Parathyroid adenoma (tissue), 2 donors: ENCODE data around the gene RFESD.
"Not testable (repeated sequence)": the region's sequence is repeated elsewhere in the genome, so short reads cannot be mapped to it uniquely, and the experiment has no call there.

Experiments
- H2AFZ ChIP-seq: fragments of 300-600 bp; sonication (generic); one replicate; pipeline ENCODE4 v1.7.0; 2017; ENCODE audit warnings: antibody characterized with exemption, mild to moderate bottlenecking
- H3K27ac ChIP-seq: fragments of 300-600 bp; sonication (generic); one replicate; pipeline ENCODE4 v1.7.0; 2017
- H3K27me3 ChIP-seq: fragments of 300-600 bp; sonication (generic); one replicate; pipeline ENCODE4 v1.7.0; 2017; ENCODE audit warnings: low read length; ENCODE audit not compliant: control insufficient read depth, insufficient read depth
- H3K36me3 ChIP-seq: fragments of 300-600 bp; sonication (generic); one replicate; pipeline ENCODE4 v1.7.0; 2017; ENCODE audit warnings: low read length; ENCODE audit not compliant: control insufficient read depth, insufficient read depth
- H3K4me1 ChIP-seq: fragments of 300-600 bp; sonication (generic); one replicate; pipeline ENCODE4 v1.7.0; 2017; ENCODE audit warnings: control low read depth
- H3K4me2 ChIP-seq: fragments of 300-600 bp; sonication (generic); one replicate; pipeline ENCODE4 v1.7.0; 2017; ENCODE audit warnings: low read length
- H3K4me3 ChIP-seq: fragments of 300-600 bp; sonication (generic); one replicate; pipeline ENCODE4 v1.7.0; 2017; ENCODE audit warnings: low read depth, low read length
- H3K79me2 ChIP-seq: fragments of 300-600 bp; sonication (generic); one replicate; pipeline ENCODE4 v1.7.0; 2017; ENCODE audit warnings: control low read depth
- H3K9ac ChIP-seq: fragments of 300-600 bp; sonication (generic); one replicate; pipeline ENCODE4 v1.7.0; 2017; ENCODE audit warnings: mild to moderate bottlenecking
- H3K9me3 ChIP-seq: fragments of 300-600 bp; sonication (generic); one replicate; pipeline ENCODE4 v1.7.0; 2017; ENCODE audit warnings: low read length; ENCODE audit not compliant: control insufficient read depth
- CTCF ChIP-seq: fragments of 300-600 bp; sonication (generic); IDR thresholded peaks from one replicate; pipeline ENCODE4 v1.7.0; 2017; ENCODE audit warnings: antibody characterized with exemption, mild to moderate bottlenecking
- donor health status: primary hyperparathyroidism.

The RFESD gene

GRCh38 chr5:95697781-95698681 is 51.5 kb downstream of the RFESD start:
- Histone ChIP-seq H3K4me1 (no peaks in the 10 kb centered on the region), H3K27ac (no peak overlapping the region), H3K27me3 (no peaks in the 10 kb centered on the region), H3K4me2 (no peak overlapping the region), H3K36me3 (no peaks in the 10 kb centered on the region), H3K4me3 (no peak overlapping the region), H3K79me2 (no peaks in the 10 kb centered on the region), H3K9ac (no peak overlapping the region), H2AFZ (peak overlapping the region; percentile 1), H3K9me3 (no peaks in the 10 kb centered on the region)
- no peak for TF ChIP-seq CTCF

GRCh38 chr5:95699337-95699736 is 52.8 kb downstream of the RFESD start:
- Histone ChIP-seq H3K36me3 (no peaks in the 10 kb centered on the region), H3K27ac (no peak overlapping the region), H3K9ac (no peak overlapping the region), H3K79me2 (no peaks in the 10 kb centered on the region), H3K4me1 (no peaks in the 10 kb centered on the region), H3K4me3 (no peak overlapping the region), H3K27me3 (no peaks in the 10 kb centered on the region), H3K4me2 (no peak overlapping the region), H3K9me3 (no peaks in the 10 kb centered on the region), H2AFZ (no peak overlapping the region)
- no peak for TF ChIP-seq CTCF

- no peak overlapping the region for H3K4me2 ChIP-seq
- H3K27me3 ChIP-seq, result no peaks in the 10 kb centered on the region
- no peak overlapping the region for H3K9ac ChIP-seq
- no peaks in the 10 kb centered on the region for H3K36me3 ChIP-seq
- no peaks in the 10 kb centered on the region for H3K9me3 ChIP-seq
- H3K27ac ChIP-seq, result no peak overlapping the region
- no peaks in the 10 kb centered on the region for H3K4me1 ChIP-seq
- H3K4me3 ChIP-seq, result no peak overlapping the region
- TF ChIP-seq CTCF, result no peak
- H3K79me2 ChIP-seq, result no peaks in the 10 kb centered on the region
- H2AFZ ChIP-seq, result no peak overlapping the region
Observed at GRCh38 chr5:95701074-95701473, 54.5 kb downstream of the RFESD start.

- no peaks in the 10 kb centered on the region for H3K9me3 ChIP-seq
- H3K4me1 ChIP-seq, result no peaks in the 10 kb centered on the region
- no peaks in the 10 kb centered on the region for H3K36me3 ChIP-seq
- H3K27ac ChIP-seq, result no peak overlapping the region
- H3K79me2 ChIP-seq, result no peaks in the 10 kb centered on the region
- H3K9ac ChIP-seq, result no peak overlapping the region
- no peak overlapping the region for H3K4me3 ChIP-seq
- no peak overlapping the region for H2AFZ ChIP-seq
- no peaks in the 10 kb centered on the region for H3K27me3 ChIP-seq
- TF ChIP-seq CTCF, result no peak
- H3K4me2 ChIP-seq, result no peak overlapping the region
Observed at GRCh38 chr5:95704150-95704549, 57.6 kb downstream of the RFESD start.

- H3K9ac ChIP-seq, H3K9me3 ChIP-seq, H3K79me2 ChIP-seq, H2AFZ ChIP-seq, H3K27me3 ChIP-seq, H3K4me1 ChIP-seq, H3K27ac ChIP-seq, H3K4me3 ChIP-seq, H3K36me3 ChIP-seq, H3K4me2 ChIP-seq: not testable (repeated sequence)
Observed at GRCh38 chr5:95706196-95706595, 59.6 kb downstream of the RFESD start.
